Amniotic epithelial cell (primary cell): ENCODE results near the gene ARNT2.

Source experiments
- DNase-seq: peaks from one replicate; pipeline ENCODE4 v3.0.0-alpha.2; 2010; ENCODE audit warnings: low read depth

ARNT2 gene

DNA sequence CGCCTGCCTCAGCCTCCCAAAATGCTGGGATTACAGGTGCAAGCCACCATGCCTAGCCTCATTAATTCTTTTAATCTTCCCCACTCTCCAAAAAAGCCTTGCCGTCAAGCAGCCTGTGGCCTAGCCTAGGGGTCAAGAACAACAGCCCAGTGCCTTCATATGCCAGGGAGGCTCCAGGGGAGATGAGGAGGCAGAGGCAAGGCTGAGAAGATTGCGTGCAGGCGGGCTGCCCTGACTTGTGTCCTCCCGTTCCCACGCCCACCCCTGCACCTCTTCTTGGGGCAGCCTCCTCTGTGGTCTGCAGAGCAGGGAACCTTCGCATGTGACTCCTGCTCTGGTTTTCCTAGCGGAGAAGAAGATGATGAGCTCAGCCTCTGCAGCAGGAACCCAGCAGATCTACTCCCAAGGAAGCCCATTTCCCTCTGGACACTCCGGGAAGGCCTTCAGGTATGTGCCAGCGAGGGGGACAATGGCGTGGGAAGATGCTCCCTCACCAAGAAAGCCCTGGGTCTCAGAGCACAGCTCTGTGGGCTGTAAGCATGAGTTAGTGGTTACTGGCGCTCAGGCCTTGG lies 172.4 kb downstream of the ARNT2 start:
- DNase-seq: no peak

GRCh38 chr15:80577552-80578205 lies 173.5 kb downstream of the ARNT2 start:
- DNase-seq: no peak

- no peak for DNase-seq
Measured at GRCh38 chr15:80578206-80578595, 174.0 kb downstream of the ARNT2 start.

DNA sequence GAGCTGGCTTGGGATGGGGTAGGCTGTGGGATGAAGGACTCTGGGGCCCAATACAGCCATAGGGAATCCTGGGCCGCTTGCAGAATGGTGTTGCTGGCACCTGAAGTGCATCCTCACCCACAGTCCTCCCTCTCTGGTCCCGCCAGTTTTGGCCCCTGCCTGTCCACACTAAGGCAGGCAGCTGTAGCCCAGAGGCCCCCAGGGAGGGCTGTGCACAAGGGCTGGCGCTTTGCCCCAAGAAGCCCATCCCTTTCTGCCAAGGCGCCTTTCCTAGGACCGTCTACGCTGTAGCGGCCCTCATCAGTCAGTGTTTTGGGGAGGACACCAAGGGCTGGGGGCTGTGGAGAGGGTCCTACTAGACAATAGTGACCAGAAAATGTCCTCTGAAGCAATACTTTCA lies 174.7 kb downstream of the ARNT2 start:
- no peak for DNase-seq

DNA sequence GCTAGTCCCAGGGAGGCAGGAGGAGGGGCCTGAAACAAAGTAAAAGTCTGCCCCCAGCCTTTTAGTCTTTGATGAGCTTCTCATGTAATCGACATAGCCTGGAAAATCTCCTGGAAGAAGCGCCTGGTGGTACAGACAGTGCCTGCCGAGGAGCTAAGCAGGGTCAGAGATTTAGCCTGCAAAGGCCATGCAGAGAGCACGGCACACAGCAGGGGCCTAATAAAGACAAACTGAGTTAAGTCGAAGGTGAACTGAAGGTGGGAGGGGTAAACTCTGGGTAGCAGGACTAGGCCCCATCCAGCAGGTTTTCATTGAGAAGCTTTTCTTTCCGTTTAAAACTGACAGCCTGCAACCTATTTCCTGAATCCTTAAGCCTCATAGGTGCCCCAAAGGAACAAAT lies 175.4 kb downstream of the ARNT2 start:
- no peak for DNase-seq

DNA sequence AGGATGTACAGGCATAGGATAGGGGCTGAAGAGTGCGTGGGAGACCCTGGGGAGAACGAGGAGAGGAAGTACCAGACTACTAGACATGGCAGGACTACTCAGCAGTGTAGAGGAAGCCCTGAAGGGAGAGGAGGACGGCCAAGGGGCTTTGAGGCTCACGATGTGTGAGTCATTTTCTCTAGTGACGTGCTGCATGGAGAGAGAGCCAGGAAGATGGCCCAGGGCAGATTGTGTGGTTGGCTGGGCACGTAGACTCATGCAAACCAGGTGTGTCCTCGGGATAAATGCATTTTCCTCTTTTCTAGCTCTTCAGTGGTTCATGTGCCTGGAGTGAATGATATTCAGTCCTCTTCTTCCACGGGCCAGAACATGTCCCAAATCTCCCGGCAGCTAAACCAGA lies 175.9 kb downstream of the ARNT2 start:
- DNase-seq: peak; percentile 60

- no peak for DNase-seq
Measured at GRCh38 chr15:80580536-80581260, 176.5 kb downstream of the ARNT2 start.

- peak; percentile 56 for DNase-seq
Measured at GRCh38 chr15:80581976-80582375, 177.8 kb downstream of the ARNT2 start.

DNA sequence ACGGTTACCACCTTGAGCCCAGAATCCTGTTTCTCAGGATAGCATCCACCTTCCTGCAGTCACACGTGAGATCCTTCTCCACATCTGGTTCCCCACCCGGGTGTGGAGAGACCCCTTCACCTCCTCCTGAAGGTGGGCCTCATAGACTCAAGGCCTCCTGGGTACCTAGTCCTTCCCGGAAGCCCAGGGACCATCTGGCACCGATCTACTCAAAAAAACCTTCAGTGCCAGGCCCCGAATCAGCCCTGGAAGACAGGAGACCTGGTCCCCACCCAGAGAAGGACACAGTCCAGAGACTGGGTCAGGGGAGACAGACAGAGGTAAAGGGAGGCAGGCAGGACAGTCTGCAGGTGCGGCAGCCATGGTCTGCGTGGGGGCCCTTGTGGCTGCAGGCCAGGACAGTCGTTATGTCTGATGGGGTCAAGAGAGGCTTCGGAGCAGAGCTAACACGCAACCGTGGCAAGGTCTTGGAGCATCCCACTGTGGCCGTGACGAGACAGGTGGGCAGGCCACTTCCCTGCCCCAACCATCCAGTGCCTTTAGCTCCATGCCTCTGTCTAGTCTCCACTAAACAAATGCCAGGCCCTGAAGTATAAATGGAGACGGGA lies 178.7 kb downstream of the ARNT2 start:
- DNase-seq: no peak

- DNase-seq: no peak
Measured at GRCh38 chr15:80584561-80584964, 180.4 kb downstream of the ARNT2 start.

- DNase-seq: no peak
Measured at GRCh38 chr15:80584973-80585525, 180.9 kb downstream of the ARNT2 start.

DNA sequence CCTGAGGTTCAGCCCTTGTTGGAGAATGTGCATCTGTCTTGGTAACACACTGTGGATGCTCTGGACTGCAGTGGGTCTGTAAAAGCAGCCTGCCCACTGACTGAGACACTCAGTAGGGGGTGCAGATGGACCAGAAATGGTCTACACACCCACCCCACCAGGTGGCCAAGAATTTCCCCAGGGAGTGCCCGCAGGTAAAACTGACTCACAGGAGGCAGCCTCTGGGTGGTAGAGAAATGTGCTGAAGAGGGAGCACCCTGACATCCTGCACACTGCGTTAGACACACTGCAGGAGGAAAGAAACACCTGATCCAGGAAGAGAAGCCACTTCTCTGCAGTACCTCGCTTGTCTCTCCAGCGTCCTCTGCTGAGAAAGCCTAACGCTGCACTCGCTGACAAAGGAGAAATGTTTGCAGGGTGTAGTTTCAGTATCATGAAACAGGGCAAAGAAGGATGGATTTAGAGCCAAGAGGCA lies 181.4 kb downstream of the ARNT2 start:
- no peak for DNase-seq

- DNase-seq: no peak
Measured at GRCh38 chr15:80586161-80586560, 182.0 kb downstream of the ARNT2 start.

DNA sequence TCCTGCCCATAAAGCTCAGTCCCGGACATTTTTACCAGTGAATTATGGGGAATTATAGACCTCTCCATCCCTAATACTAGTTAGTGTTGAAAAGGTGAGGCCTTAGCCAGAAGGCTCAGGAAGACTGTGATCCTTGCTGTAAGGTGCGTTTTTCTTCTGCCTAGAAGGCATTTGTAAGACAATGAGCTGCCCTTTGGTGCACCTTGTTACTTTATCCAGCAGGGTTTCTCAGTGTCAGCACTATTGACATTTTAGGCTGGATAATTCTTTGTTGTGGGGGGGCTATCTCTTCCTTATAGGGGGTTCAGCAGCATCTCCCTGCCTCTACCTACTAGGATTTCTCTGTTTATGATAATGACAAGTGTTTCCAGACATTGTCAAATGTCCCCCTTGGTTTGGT lies 182.8 kb downstream of the ARNT2 start:
- no peak for DNase-seq

- DNase-seq: peak; percentile 94
Measured at GRCh38 chr15:80587816-80588456, 183.8 kb downstream of the ARNT2 start.

GRCh38 chr15:80588801-80589200 lies 184.6 kb downstream of the ARNT2 start:
- DNase-seq: peak; percentile 99

- DNase-seq: no peak
Measured at GRCh38 chr15:80590761-80591355, 186.7 kb downstream of the ARNT2 start.

DNA sequence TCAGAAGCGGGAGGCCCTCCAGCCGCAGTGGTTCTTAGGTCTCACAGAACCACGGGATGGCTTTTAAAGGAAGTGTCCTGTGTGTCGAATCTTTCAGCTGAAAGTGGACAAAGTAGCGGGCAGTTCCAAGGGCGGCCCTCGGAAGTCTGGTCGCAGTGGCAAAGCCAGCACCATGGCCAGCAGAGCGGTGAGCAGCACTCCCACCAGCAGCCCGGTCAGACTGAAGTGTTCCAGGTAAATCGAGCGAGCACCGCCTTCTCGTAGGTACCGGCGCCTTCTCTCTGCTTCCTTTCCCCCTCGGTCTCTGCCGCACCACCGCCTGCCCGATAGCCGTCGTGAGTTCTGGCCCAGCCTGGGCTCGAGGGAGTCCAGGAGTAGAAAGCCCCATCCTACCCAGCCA lies 187.3 kb downstream of the ARNT2 start:
- no peak for DNase-seq

DNA sequence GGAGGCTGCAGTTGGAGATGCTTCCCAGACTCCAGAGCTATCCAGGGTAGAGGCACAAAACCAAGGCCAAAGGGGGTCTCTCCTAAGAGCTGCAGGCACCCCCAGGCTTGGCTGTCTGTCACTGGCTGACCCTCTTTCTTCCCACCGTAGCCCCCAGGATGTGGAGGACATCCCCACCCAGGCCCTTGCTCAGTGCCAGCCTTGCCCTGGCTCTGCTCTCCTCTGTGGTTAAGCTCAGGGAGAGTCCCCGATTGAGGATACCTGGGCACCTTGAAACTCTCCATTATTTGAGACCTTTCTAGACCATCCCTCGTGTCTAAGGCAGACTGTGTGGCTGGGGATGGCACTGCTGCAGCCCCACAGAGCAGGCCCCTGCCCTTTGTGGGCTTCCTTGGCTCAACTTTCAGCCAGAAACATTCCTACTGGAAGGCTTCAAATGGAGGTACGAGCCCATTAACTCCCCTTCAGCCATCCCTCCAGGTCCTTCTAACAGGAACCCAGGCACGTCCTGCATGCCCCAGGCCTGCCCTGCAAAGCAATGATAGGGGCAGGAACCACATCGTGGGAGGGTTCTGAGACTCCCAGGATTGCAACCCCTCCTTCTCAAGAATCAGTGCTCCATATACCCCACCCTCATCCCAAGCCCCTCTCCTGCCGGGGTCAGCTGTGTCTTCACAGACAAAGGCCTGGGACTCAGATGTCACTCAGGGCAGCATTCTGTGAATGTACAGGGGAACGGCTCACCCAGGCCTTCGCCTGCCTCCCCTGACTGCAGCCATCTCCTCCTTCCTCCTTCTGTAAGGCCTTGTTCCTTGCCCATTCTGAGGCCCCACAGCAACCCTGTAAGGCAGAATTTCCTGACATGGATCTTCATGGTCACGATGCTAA lies 188.0 kb downstream of the ARNT2 start:
- no peak for DNase-seq

GRCh38 chr15:80593486-80594030 lies 189.4 kb downstream of the ARNT2 start:
- no peak for DNase-seq
